ENCODE measurements around the gene G3BP2.

The G3BP2 gene

DNA sequence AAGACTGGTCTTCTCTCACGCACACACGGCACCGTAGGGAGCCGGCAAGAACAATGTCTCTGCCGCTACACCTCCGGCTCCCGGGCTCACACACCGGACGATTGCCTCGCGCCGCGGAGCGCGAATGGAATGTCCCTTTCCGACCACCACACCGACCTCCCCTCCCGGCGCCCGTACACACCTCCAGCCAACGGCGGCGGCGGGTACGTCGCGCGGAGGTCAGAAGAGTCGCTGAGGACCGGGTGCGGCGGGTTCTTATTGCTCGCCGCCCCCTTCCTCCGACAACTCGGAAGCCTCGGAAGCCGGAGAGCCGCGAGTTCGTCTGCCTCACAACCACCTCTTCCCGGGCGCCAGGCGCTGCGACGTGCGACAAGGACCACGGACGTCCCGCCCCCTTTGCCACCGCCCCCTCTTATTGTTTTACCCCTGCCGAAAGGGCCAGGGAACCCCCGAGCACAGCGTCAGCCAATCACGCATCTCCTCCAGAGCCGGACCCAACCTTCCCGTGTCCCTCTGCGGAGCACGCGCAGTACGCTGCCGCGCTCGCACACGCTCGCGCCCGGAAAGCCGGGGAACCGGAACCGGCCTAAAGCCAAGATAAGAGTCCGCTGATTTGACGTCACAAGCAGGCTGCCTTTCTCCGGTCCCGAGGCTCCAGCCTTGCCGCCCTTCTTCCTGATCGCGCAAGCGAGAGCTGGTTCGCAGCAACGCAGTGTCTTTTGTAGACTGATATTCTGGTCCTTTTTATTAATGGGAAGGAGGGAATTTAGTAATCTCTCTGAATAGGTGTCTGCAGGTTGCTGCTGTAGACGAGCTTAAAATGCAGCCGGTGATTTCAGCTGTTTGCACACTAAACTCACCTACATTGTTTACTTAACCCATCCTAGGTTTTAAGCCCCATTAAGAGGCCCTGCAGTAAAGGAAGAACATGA, at the start of gene G3BP2:
TSS of gene G3BP2 (minus strand) at position 385 of the 932 bp plus-strand sequence. CDS start 11,386 bp downstream, outside the sequence.
- Histone ChIP-seq H3K36me3 (ENCODE audit: insufficient read depth, low read length) (no peaks in the 10 kb centered on the region; the same call in 1 of the 2 replicates), H3F3A (ENCODE audit: insufficient read depth, low read length) (no peaks in the 10 kb centered on the region), H3K4me2 (ENCODE audit: low read length) (peak within 1 kb of the TSS; percentile 97), H3K79me2 (ENCODE audit: insufficient read depth, low read length) (peaks cover 48% of the 10 kb centered on the region), H3K4me1 (ENCODE audit: insufficient read depth, low read length, severe bottlenecking) (peaks cover 47% of the 10 kb centered on the region), H2AFZ (ENCODE audit: low read length) (no peak within 1 kb of the TSS), H3K4me3 (ENCODE audit: low read depth, low read length, poor library complexity, severe bottlenecking) (peak within 1 kb of the TSS; percentile 92), H4K20me1 (ENCODE audit: insufficient read depth, low read length) (peaks cover 14% of the 10 kb centered on the region), H3K27me3 (ENCODE audit: insufficient read depth, low read length) (no peaks in the 10 kb centered on the region), H3K9me2 (ENCODE audit: low read depth, low read length) (no peaks in the 10 kb centered on the region), H3K9me3 (ENCODE audit: low read length) (no peaks in the 10 kb centered on the region), H3K27ac (ENCODE audit: low read depth, low read length, poor library complexity, severe bottlenecking) (peak within 1 kb of the TSS; percentile 85), H3K9ac (ENCODE audit: low read length) (peak within 1 kb of the TSS; percentile 96)
- no peak for TF ChIP-seq EZH2 (IDR thresholded peaks at IDR 0.05; ENCODE audit: borderline replicate concordance, low read length)
- no peak for TF ChIP-seq CTCF (IDR thresholded peaks at IDR 0.05; ENCODE audit: low read length)

DNA sequence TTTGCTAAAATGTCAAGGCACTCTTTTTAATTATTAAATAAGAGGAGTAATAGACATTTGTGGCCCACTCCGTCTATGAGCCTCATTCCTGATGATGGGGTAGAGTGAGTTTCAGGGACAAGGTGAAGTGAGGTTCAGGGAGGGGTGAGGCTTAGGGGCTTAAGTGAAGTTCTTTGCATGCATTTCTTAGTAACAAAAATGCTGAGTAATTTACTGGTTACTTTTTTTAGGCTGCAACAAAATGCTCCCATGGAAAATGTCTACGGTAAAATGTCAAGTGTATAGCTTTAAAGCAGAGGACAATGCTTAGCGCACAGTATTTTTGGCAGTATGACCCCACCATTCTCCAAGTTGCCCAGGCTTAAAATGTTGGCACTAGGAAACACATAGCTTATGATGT, 49.2 kb upstream of the G3BP2 start:
- H3K36me3 ChIP-seq (ENCODE audit: insufficient read depth, low read length), result no peaks in the 10 kb centered on the region
- H3K4me3 ChIP-seq (ENCODE audit: low read depth, low read length, poor library complexity, severe bottlenecking), result no peak overlapping the region
- peaks cover 44% of the 10 kb centered on the region for H3K4me1 ChIP-seq (ENCODE audit: insufficient read depth, low read length, severe bottlenecking)
- no peaks in the 10 kb centered on the region for H3K9me2 ChIP-seq (ENCODE audit: low read depth, low read length)
- H3K4me2 ChIP-seq (ENCODE audit: low read length), result peak overlapping the region; percentile 90; the same call in 1 of the 2 replicates
- TF ChIP-seq CTCF (IDR thresholded peaks at IDR 0.05; ENCODE audit: low read length) (no peak), EZH2 (IDR thresholded peaks at IDR 0.05; ENCODE audit: borderline replicate concordance, low read length) (no peak)
- no peak overlapping the region for H3K9ac ChIP-seq (ENCODE audit: low read length)
- no peaks in the 10 kb centered on the region for H4K20me1 ChIP-seq (ENCODE audit: insufficient read depth, low read length)
- no peak overlapping the region for H3K27ac ChIP-seq (ENCODE audit: low read depth, low read length, poor library complexity, severe bottlenecking)
- H3K27me3 ChIP-seq (ENCODE audit: insufficient read depth, low read length), result no peaks in the 10 kb centered on the region
- H3F3A ChIP-seq (ENCODE audit: insufficient read depth, low read length), result no peaks in the 10 kb centered on the region
- H3K9me3 ChIP-seq (ENCODE audit: low read length), result no peaks in the 10 kb centered on the region
- H2AFZ ChIP-seq (ENCODE audit: low read length), result no peak overlapping the region
- 0 out of 2 replicates have a peak, but pooled peaks cover 17% of the 10 kb centered on the region for H3K79me2 ChIP-seq (ENCODE audit: insufficient read depth, low read length)

DNA sequence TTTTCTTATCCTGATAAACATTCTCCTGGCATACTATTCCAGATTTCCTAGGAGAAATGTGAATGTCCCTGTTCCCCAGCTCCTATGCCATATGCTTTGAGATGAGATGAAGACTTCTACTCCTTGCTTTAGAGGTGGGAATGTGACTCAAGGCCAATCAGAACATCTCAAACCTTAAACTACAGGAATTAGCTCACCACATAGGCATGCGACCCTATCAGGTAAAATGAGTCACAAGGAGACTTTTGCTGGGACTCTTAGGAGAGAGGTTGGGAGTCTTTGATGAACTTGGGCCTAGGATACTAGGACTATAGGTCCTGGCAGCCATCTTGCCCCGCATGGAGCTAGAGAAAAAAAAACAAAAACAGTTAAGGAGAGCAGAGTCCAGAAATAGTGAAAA, 45.3 kb upstream of the G3BP2 start:
- H3K9me2 ChIP-seq (ENCODE audit: low read depth, low read length), result no peaks in the 10 kb centered on the region
- no peaks in the 10 kb centered on the region for H3K79me2 ChIP-seq (ENCODE audit: insufficient read depth, low read length)
- no peak overlapping the region for H2AFZ ChIP-seq (ENCODE audit: low read length)
- H3K4me1 ChIP-seq (ENCODE audit: insufficient read depth, low read length, severe bottlenecking), result peaks cover 17% of the 10 kb centered on the region
- TF ChIP-seq EZH2 (IDR thresholded peaks at IDR 0.05; ENCODE audit: borderline replicate concordance, low read length) (no peak), CTCF (IDR thresholded peaks at IDR 0.05; ENCODE audit: low read length) (no peak)
- no peak overlapping the region for H3K4me3 ChIP-seq (ENCODE audit: low read depth, low read length, poor library complexity, severe bottlenecking)
- H4K20me1 ChIP-seq (ENCODE audit: insufficient read depth, low read length), result no peaks in the 10 kb centered on the region
- H3F3A ChIP-seq (ENCODE audit: insufficient read depth, low read length), result no peaks in the 10 kb centered on the region
- no peak overlapping the region for H3K27ac ChIP-seq (ENCODE audit: low read depth, low read length, poor library complexity, severe bottlenecking)
- H3K9me3 ChIP-seq (ENCODE audit: low read length), result no peaks in the 10 kb centered on the region
- no peaks in the 10 kb centered on the region for H3K27me3 ChIP-seq (ENCODE audit: insufficient read depth, low read length)
- H3K4me2 ChIP-seq (ENCODE audit: low read length), result no peak overlapping the region
- H3K36me3 ChIP-seq (ENCODE audit: insufficient read depth, low read length), result no peaks in the 10 kb centered on the region
- no peak overlapping the region for H3K9ac ChIP-seq (ENCODE audit: low read length)
